GM12891 (cell line): ENCODE data around the gene TNFAIP8.

Source experiments
- DNase-seq: peaks from one replicate; pipeline ENCODE4 v3.0.0; 2011; ENCODE audit warnings: low spot score; ENCODE audit not compliant: insufficient read length
- FAIRE-seq: peaks from 2 replicates; lab custom pipeline; 2011; peaks lifted over from hg19 to GRCh38; lab: Jason Lieb, UNC
- PAX5 ChIP-seq: IDR thresholded peaks from 2 replicates; pipeline ENCODE4 v1.6.1; 2011; ENCODE audit warnings: low read length, moderate library complexity, mild to moderate bottlenecking; ENCODE audit not compliant: insufficient read depth, severe bottlenecking
- POLR2A ChIP-seq: IDR thresholded peaks from 2 replicates; pipeline ENCODE4 v1.6.1; 2011; ENCODE audit warnings: low read depth, low read length, control low read depth
- POLR2AphosphoS5 ChIP-seq: IDR thresholded peaks from 2 replicates; pipeline ENCODE4 v1.6.1; 2011; ENCODE audit warnings: low read depth, low read length, control low read depth
- POU2F2 ChIP-seq: IDR thresholded peaks from 2 replicates; pipeline ENCODE4 v1.6.1; 2011; ENCODE audit warnings: low read depth, mild to moderate bottlenecking, control low read depth, low read length, moderate library complexity
- SPI1 ChIP-seq: IDR thresholded peaks from 2 replicates; pipeline ENCODE4 v1.6.1; 2011; ENCODE audit warnings: low read depth, low read length, control low read depth
- TAF1 ChIP-seq: IDR thresholded peaks from 2 replicates; pipeline ENCODE4 v1.6.1; 2011; ENCODE audit warnings: low read depth, low read length, control low read depth

Gene TNFAIP8

DNA sequence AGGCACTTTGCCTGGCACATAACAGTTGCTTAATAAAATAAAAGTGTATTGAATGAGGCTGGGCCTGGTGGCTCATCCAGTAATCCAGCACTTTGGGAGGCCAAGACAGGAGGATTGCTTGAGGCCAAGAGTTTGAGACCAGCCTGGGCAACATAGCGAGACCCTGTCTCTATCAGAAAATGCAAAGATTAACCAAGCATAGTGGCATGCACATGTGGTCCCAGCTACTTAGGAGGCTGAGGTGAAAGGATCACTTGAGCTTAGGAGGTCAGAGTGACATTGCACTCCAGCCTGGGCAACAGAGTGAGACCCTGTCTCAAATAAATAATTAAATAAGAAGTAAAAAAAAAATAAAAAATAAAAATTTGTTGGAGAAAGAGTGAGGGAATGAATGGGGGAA, 21.2 kb downstream of the TNFAIP8 start:
- DNase-seq, result no peak
- TF ChIP-seq PAX5 (no peak), TAF1 (no peak), SPI1 (no peak), POLR2A (no peak), POLR2AphosphoS5 (no peak)
- FAIRE-seq, result no peak

GRCh38 chr5:119378075-119378700, 22.4 kb downstream of the TNFAIP8 start:
- FAIRE-seq (no peak), DNase-seq (no peak)
- peak; percentile 28 for TF ChIP-seq POLR2AphosphoS5
- no peak; the same call in 1 of the 2 replicates for TF ChIP-seq POLR2A

DNA sequence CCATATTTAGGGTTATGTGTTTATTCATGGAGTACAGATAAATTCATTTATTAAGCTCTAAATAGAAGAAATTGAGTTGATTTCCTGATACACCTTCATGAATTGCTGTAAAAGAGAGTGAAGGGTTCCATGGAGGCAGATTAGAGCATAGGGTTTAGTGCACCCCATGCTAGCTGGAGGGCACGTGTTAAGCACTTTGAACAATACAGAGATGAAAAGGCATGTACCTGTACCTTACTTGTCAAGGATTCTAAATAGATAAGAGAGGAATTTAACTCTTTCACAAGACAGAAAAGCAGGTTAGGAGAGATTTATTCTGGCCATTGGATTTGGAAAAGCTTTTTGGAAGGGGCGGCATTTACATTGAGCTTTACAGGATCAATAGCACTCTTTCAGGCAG, 23.3 kb downstream of the TNFAIP8 start:
- DNase-seq (no peak), FAIRE-seq (peak; percentile 33)
- no peak for TF ChIP-seq TAF1
- no peak for TF ChIP-seq POLR2A
- TF ChIP-seq PAX5, result no peak
- TF ChIP-seq POLR2AphosphoS5, result no peak; the same call in 1 of the 2 replicates
- no peak for TF ChIP-seq SPI1
- no peak for TF ChIP-seq POU2F2

DNA sequence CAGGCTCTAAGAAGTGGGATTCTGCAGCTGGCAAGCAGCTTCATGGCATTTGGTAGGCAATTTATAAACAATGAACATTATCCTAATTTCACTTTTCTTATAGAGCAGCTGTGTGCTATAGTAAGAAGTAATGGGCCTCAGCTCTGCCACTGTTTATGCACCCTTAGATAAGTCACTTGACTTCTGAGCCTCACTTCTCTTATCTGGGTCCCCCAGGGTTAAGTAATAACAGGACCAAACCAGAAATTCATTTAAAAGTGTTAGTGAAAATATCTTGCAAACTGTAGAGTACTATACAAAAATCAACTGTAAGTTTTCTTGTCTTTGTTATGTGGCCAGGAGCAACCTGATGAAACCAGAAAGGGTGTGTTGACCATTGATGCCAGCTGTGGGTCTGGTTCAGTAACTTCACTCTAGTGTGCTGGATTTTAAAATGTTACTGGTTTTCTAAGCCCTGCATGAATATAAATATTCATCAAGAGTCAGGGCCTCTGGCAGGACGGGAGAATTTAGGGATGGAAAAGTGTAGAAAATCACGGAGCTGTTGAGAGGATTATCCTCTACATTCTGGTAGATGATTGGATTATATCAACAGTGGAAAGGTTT, 24.2 kb downstream of the TNFAIP8 start:
- TF ChIP-seq POLR2A, result no peak
- no peak for TF ChIP-seq TAF1
- TF ChIP-seq POLR2AphosphoS5, result no peak
- no peak for TF ChIP-seq PAX5
- no peak for TF ChIP-seq SPI1
- TF ChIP-seq POU2F2, result no peak
- FAIRE-seq (peak; percentile 33), DNase-seq (no peak)

DNA sequence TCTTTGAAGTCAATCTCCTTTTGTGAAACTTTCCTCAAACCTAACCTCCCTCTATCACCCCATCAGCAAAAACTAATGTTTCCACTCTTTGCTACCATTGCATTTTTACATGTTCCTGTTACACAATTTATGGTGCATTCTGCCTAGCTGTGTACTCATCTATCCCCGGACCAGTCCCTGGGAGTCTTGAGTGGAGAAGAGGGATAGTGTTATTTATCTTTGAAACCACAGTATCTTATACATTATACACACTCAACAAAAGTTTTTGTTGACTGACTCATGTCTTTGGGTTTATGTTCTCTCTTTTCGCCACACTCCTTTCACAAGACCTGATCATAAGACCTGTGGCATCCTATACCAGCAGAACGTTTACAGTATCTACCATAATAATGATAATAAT, 26.4 kb downstream of the TNFAIP8 start:
- TF ChIP-seq POU2F2, result no peak
- TF ChIP-seq POLR2AphosphoS5, result 0 out of 2 replicates have a peak, but pooled peaks have one; percentile 13
- no peak for DNase-seq
- FAIRE-seq, result no peak

DNA sequence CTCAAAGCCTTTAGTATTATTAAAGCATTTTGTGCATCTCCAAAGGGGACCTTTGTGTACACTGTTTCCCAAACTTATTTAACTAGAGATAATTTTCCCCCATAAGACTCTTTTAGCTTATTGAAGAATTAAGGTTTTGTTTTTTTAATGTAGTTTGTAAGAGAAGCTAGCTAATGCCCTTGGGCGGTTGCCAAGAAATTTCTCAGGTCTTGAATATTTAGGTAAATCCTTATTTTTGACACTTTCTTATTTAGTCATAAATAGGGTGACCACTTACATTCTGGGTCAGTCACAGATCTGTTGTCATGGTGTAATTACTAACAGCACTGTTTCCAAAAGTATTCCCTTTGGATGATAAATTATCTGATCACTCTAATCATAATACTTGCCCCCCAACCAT, 27.2 kb downstream of the TNFAIP8 start:
- FAIRE-seq (no peak), DNase-seq (no peak)
- no peak for TF ChIP-seq POLR2AphosphoS5
- TF ChIP-seq POU2F2, result no peak
- TF ChIP-seq TAF1, result no peak
- TF ChIP-seq POLR2A, result no peak
- no peak for TF ChIP-seq SPI1
- no peak for TF ChIP-seq PAX5

- DNase-seq, result no peak
- peak; percentile 90 for FAIRE-seq
- TF ChIP-seq SPI1 (no peak), POLR2AphosphoS5 (no peak), TAF1 (no peak), POLR2A (no peak), PAX5 (no peak), POU2F2 (no peak)
These were observed 29.3 kb downstream of the TNFAIP8 start for GRCh38 chr5:119385136-119385535.

DNA sequence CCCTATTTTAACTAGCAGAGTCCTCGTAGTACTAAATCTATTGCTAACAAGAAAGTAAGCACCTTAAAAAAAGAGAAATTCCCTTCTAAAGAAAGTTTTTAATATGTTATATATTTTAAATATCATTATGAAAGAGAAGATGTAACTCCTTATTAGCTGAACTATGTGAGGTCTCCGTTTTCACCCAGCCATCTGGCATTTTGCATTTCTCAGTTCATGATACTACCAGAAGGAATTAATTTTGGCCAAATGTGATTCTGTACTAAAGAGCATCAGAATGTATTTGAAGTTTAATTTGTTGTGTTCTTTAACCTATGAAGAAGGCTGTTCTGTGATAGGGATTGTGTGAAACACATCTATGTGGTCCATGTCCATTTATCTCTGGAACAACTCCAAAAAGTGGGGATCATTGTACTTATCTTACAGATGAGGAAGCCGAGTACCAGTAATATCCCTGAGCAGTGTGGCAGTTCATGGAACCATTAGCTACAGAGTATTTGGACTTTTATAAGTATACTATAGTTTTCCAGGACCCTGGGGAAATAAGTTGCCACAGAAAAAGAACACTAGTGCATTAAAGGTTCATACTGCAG, 29.8 kb downstream of the TNFAIP8 start:
- peak; percentile 74 for FAIRE-seq
- DNase-seq, result no peak
- TF ChIP-seq PAX5 (no peak), POU2F2 (no peak), SPI1 (no peak), TAF1 (no peak), POLR2A (no peak), POLR2AphosphoS5 (no peak)

- FAIRE-seq (peak; percentile 77), DNase-seq (no peak)
- TF ChIP-seq TAF1 (no peak), POLR2AphosphoS5 (0 out of 2 replicates have a peak, but pooled peaks have one; percentile 6), SPI1 (no peak), POLR2A (no peak), POU2F2 (no peak), PAX5 (no peak)
These were observed 31.0 kb downstream of the TNFAIP8 start for GRCh38 chr5:119386596-119387344.
